GM12865 (cell line): Measurements from ENCODE around the gene TBC1D19.
A peak's percentile ranks its signal among the peaks of the same experiment; 100 is the strongest.

Experiments used
- DNase-seq: peaks from one replicate; pipeline ENCODE4 v3.0.0; 2010; ENCODE audit warnings: low read depth
- H3K4me3 ChIP-seq: 2 replicates; pipeline ENCODE4 v1.5.1; 2011; ENCODE audit warnings: mild to moderate bottlenecking, low read depth, low read length, control low read depth
- TF ChIP-seq, protein P1 (sequence below): IDR thresholded peaks from 2 replicates; pipeline ENCODE4 v1.5.1; 2011; ENCODE audit warnings: low read length, control low read depth, low read depth, inconsistent platforms; ENCODE audit not compliant: insufficient read depth; ENCODE audit errors: missing control alignments

TBC1D19 gene

DNA sequence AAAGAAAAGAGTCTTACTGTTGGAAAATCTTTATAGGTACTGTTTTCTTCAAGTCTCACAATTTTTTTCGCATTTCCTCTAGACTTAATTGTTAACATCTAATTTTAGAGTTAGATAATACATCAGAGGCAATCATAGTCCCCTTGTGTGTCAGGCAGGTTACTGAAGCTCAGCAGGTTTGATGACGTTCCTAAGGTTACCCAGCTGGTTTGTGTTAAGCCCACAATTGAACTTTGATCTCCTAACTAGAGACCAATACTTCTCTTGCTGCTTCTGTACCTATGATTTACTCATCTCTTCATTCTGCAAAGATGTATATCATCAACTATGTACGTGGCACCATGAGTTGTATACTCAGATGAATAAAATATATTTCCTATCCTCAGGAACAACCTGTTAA, 145.1 kb downstream of the TBC1D19 start:
- H3K4me3 ChIP-seq, result no peak overlapping the region
- TF ChIP-seq, protein P1, sequence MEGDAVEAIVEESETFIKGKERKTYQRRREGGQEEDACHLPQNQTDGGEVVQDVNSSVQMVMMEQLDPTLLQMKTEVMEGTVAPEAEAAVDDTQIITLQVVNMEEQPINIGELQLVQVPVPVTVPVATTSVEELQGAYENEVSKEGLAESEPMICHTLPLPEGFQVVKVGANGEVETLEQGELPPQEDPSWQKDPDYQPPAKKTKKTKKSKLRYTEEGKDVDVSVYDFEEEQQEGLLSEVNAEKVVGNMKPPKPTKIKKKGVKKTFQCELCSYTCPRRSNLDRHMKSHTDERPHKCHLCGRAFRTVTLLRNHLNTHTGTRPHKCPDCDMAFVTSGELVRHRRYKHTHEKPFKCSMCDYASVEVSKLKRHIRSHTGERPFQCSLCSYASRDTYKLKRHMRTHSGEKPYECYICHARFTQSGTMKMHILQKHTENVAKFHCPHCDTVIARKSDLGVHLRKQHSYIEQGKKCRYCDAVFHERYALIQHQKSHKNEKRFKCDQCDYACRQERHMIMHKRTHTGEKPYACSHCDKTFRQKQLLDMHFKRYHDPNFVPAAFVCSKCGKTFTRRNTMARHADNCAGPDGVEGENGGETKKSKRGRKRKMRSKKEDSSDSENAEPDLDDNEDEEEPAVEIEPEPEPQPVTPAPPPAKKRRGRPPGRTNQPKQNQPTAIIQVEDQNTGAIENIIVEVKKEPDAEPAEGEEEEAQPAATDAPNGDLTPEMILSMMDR, result no peak
- no peak for DNase-seq

DNA sequence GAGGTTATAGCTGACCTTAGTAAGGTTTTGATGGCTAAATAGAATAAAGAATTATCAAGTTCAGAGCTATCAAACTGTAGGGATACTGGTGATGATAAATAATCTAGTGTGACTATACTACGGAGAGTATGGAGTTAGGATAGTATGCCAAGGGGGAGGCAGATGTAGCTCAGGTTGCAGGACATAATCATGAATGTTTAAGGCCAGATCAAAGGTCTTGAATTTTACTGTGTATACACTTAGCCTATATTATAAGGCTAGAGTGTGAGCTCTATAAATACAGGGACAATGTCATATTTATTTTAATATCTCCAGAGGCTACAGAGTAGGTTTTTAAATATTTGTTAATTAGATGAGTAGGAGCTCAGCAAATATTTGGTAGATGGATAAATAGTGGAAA, 145.7 kb downstream of the TBC1D19 start:
- no peak overlapping the region for H3K4me3 ChIP-seq
- DNase-seq, result no peak
- TF ChIP-seq, protein P1, result no peak

DNA sequence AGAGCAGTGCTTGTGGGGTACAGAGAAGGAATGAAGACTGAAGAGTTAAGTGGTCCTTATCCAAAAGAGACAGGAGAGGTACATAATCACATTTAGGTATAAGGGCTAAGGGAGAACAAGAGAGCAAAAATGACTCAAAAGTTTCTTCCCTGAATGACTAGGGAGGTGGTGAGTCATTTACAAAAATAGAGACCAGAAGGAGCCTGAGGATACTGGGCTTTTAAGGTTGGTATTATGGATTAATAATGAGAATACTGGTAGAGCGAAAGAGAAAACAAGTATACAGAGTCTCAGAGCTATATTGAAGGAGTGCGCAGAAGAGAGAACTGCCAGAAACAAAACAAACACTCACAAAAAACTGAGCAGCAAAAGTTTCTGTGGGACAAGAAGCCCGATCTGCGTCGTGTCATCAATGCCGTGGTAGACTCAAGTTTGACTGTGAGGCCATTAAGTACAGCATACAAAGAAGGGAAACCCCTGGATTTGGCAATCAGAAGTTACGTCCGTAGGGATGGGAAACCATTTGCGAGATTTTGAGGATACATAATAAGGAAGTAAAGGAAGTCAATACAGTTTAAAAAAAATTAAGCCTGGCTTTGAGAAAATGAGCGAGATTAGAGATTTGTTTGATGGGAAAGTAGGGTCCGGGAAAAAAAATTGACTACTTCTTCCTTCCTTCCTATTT, 147.6 kb downstream of the TBC1D19 start:
- TF ChIP-seq, protein P1, result no peak
- H3K4me3 ChIP-seq, result no peak overlapping the region
- peak; percentile 73 for DNase-seq

DNA sequence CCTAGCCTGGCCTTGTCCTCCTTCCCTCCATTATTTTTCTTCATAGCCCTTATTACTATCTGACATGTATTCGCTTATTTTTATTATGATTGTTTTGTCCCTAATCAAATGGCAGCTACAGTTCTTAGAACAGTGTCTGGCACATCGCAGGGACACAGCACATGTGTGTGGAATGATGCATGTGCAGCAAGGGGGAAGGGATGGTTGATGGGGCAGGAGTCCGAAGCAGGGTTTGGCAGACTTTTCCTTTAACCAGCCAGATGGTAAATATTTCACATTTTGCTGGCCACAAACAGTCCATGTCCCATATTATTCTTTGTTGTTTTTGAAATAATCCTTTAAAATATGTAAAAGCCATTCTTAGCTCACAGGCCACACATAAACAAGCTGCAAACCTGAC, 148.5 kb downstream of the TBC1D19 start:
- TF ChIP-seq, protein P1, result no peak
- DNase-seq, result no peak
- no peak overlapping the region for H3K4me3 ChIP-seq

DNA sequence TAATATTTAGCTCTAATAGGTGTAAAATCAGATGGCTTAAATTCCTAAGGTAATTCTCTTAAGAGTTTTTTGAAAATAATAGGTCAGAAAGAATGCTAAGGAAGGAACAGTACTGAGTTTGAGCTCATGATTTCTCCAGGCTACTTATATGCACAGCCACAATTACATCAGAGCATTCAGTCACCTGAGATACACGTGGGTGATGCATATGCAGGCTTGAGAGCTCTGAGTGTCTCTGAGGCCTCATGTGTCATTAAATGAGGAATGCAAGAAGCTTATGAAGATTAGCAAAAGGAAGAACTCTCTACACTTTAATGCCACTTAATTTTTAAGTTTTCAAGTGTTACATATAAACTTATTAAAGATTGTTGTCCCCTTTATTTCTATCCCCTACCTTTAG, 152.7 kb downstream of the TBC1D19 start:
- no peak for DNase-seq
- TF ChIP-seq, protein P1, result no peak
- no peak overlapping the region for H3K4me3 ChIP-seq

DNA sequence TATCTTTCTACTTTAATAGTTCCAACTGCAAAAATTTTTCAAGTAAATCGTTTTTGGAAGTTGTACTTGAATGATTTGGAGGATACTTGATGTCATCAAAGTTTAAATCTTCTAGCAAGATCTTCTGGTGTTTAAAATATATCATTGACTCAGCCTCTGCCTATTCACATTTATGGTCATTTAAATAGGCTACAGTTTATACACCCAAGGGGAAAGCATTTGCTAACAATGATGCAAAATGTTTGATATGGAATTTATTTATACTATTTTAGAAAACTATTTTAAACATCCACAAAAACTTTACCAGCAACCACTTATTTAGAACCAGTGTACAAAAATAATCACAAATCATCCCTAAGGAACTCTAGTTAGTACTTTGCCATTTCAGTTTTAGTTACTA, 153.5 kb downstream of the TBC1D19 start:
- H3K4me3 ChIP-seq, result no peak overlapping the region
- TF ChIP-seq, protein P1, result no peak
- DNase-seq, result no peak

DNA sequence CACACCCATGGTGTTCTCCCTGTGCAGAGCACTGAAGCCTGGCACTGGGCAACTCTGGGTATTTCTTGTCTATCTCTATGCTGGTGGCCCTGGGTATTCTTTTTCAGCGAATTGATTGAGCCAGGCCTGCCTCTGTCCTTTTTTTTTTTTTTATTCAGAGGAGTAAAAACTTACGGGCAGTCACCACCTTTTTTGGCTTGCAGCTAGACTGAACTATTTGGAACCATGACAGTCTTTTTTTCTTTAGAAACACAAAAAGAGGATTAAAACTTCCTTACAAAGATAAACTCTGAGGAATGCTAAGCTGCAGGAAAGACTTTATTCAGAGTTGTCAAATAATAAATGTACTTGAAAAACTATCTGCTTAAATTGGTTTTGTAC, 157.6 kb downstream of the TBC1D19 start:
- H3K4me3 ChIP-seq, result no peak overlapping the region
- no peak for DNase-seq
- TF ChIP-seq, protein P1, result no peak
